HG03196 (cell line): ENCODE measurements around the gene NUP210L.

ENCODE experiments used
- ATAC-seq: cut with Tn5 transposase; IDR thresholded peaks from one replicate; pipeline ENCODE4 v1.9.1; 2021; ENCODE audit not compliant: unreplicated experiment

Gene NUP210L

DNA sequence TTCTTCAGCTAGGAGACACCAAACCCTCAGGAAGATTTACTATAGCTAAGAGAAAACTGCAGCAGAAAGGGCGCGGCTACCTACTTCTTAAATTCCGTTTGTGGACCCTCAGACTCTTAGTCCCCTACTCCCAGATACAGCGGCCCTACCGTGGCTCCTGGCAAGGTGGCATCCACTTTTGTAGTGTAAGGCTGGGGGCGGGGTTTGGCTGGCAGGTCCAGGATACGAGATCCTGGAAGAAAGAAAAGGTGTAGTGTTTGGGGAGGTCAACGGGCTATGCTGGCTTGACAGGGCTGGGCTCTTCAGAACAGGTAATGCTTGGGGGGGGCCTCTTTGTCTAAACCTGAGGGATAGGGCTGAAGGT is 186.9 kb downstream of the NUP210L start:
- no peak for ATAC-seq

DNA sequence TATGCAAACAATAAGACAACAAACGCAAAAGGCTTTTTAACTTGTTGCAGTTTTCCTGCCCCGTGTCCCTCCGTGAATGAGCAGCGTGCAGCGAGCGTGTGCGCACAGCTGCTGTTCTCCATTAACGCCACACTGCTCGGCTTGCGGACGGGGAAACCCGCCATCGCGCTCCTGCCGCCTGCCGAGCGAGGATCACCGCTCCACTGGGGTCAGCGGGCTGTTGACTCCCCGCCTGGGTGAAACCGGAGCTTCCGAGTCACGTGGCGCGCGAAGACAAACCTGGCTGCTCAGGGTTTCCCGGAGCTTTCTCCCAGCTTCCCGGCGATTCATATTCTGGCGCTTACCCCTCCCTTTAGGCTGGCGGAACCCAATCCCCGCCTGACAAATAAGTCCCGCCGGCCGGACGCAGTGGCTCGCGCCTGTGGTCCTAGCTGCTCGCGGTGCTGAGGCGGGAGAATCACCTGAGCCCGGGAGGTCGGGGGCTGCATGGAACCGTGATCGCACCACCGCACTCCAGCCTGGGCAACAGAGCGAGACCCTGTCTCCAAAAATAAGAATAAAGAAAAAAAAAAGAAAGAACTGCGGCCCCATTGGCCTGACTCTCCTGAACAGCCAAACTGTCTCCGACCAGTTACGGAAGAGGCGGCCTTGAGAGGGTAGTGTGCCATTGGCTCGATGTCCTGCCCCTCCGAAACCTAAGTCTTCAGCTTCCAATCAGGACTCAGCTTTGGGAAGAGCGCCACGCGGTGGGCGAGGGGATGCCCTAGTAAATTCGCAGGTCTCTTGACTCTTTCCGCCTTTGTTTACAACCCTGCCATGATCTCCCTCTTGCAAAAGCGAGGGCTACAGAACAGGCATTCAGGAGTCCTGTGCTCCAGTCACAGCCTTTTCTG is 187.5 kb downstream of the NUP210L start, which contains the start of gene CREB3L4:
Gene CREB3L4, plus strand, starts transcription at position 796 of the 893 bp plus-strand sequence. CDS start 624 bp downstream, outside the sequence.
- ATAC-seq, result peak; percentile 68

DNA sequence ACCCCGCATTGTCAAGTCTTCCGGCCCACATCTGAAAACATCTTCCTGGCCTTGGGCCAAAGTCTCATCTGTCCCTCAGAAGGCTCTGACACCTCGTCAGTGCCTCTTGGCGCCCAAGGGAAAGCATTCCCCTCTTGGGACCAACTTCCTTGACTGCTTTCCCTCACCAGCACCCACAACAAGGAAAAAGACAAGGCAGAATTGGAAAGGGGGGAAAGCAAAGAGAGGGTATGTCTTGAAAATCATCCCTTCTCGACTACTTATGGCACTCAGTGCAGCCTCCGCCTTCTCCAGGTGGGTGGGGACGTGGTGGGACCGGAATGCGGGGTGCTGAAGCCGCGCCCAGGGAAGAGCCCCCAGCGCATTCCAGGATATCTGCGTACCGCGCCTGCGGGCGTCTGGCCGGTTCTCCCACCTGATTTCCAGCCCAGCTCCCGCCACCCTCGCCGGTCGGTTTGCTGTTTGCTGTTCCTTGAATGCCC is 191.0 kb downstream of the NUP210L start:
- no peak for ATAC-seq

DNA sequence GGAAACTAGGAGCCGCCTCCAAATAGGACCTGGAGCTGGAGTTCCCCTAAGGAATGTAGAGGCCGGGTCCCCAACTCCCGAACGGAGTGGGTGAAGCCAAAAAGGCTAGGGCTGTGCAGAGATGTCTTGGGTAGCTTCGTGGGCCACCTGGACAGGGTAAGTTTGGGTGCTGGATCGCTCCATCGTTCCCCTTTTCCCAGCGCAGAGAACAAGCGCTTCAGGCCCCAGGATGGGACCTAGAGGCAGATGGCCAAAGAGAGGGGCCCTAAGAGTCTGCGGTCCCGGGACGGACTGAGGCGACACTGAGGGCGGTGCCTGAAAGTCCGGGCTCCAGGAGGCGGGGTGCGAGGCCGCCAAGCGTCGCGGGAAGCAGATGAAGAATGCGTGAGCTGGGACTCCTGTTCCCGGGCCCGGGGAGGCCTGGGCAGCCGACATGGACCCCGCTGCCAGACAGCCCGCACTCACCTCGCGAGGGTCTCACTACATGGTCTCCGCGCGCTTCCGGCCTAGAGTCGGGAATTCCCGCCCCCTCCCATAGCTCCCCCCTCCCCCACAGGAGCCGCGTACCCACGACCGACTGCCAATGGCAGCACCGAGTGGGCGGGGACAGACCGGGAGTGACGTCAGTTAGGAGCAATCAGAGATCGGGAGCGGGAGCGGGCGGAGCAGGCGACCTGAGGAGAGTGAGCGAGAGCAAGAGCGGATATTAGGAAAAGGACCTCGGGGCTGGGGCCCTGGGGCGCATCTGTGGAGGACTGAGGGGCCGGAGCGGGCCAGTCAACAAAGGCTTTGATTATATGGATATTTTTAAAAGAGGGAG is 191.6 kb downstream of the NUP210L start, which contains the start of gene SLC39A1:
Gene SLC39A1, minus strand, starts transcription at position 508 of the 820 bp plus-strand sequence. CDS start 822 bp downstream, outside the sequence.
- ATAC-seq, result peak; percentile 41

DNA sequence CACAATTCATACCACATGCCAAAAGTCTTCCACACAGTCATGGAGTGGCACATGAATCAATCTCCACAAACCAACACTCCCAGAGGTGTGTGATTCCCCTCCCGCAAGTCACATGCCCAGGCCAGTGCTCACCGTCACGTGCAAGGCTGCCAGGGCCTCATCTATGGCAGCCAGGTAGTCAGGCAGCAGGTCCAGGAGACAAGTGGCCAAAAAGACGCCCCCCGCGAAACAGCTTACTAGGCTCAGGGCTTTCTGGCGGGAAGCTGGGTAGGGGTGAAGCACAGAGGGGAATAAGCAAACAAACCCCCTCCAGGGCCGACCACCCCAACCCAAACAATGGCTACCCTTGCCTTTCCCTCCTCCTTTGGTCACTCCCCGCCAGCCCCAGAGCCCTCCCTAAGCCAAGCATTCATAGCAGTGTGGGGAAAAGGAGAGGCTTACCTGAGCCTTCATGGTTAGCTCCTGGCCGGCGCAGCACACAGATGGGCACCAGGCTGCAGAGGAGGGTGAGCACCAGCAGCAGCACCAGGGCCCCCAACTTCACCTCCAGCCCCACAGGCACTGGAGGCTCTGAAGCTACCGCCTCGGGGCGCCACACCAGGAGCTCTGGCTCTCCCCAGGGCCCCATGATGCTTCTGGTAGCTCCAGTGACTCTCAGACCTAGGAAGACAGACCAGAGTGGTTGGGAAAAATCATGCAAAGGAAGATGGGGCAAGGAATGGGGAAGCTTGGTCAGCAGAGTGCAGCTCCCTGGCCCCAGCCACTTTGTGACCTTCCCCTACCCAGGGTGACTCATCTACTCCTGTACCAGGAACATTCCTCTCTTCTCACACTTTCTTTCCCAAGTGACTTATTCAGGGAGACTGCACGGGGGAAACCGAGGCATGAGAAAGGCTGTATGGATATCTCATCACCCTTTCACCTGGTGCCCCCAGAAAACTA is 192.5 kb downstream of the NUP210L start:
- ATAC-seq, result no peak

DNA sequence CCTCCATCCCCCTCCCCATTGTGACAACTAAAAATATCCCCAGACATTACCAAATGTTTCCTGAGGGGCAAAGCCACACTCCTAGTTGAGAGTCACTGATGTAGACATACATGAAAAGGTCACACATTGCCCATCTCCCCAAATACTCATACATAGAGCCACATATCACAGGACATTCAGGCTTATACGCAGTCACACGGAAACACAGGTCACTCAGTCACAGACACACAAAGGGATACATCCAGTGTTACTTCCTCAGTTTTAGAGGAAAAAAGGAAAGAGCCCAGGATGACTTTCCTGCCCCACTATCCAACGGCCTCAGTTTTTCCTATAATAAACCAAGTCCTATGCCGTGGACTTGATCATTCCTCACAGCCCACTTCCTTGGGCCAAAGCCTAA is 193.5 kb downstream of the NUP210L start:
- no peak for ATAC-seq

DNA sequence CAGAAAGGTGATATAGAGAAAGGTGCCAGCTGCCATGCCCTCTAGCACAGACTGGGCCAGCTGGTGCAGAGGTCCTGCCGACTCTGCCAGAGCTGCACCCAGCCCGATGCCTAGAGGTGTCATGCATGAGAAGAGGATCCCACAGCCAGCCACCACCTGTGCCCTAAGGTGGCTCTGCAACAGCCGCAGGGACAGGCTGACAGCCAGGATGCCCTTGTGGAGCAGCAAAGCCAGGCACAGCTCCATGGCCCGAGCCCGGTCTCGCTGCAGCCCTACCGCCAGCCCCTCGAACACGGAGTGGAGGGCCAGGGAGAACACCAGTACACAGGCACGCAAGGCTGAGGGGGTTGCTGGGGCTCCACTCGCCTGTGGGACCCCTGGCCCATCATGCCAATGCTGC is 194.7 kb downstream of the NUP210L start:
- ATAC-seq, result no peak

DNA sequence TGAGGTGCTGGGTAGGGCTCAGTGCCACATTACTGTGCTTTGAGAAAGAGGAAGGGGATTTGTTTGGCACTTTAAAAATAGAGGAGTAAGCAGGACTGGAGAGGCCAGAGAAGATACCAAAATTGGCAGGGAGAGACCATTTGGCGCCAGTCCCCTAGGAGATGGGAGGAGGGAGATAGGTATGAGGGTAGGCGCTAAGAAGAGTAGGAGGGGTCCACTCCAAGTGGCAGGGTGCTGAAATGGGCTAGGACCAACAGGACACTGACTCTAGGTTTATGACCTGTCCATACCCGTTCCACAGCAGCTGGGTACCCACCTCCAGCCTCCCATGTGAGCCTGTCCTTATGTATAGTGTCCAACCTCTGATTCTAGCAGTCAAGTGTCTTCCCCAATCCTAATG is 195.4 kb downstream of the NUP210L start:
- ATAC-seq, result no peak

DNA sequence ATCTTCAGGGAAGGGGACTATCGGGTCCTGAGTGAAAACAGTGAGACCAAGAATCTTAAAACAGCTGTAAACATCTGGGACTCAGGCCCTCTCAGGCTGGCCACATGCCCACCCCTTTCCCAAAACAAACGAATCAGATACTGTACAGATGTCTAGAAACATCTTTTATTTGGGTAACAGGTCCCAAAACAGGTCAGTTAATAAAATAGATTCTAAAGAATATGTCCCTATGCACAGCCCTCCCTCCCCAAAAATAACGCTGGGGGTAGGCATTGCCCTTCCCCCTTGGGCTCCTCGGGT is 196.0 kb downstream of the NUP210L start:
- ATAC-seq, result no peak

DNA sequence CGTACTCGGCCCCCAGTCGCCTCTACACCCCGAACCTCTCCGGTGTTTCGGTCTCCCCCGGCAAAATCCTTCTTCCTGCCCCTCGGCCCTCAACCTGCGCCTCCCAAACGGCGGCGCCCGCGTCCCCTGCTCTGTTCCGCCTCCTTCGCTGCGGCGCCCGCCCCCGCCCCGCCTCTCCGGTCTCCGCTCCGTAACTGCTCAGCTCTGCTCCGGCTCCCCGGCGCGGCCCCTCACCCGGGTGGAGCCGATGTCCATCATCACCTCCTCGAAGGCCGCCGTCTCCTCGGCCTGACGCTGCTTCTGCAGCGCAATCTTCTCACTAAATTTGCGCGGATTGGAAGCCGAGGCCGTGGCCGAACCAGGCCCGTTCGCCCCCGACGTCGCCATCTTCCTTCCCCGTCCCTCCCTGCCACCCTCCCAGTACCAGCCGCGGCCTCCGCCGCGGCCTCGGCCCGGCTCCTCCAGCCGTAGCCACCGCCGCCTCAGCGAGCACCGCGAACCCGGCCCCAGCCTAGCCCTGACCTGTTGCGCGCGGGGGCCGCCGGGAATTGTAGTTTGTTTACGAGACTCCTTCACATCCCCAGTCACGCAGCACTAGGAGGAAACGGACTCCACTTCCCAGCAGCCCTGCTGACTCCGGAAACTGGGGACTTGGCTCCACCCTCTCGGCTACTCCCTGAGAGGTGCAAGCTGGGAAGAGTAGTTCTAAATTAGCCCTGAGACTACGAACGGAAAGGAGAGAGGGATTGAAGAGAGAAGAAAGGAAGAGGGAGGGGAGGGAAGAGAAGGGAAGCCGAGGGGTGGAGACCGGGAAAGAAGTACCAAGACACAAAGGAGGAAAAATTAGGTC is 196.5 kb downstream of the NUP210L start, which contains the start of gene CRTC2:
Gene CRTC2, minus strand, starts transcription at position 502 of the 850 bp plus-strand sequence. Its CDS starts 115 bp downstream, at position 387.
- ATAC-seq, result peak; percentile 78

DNA sequence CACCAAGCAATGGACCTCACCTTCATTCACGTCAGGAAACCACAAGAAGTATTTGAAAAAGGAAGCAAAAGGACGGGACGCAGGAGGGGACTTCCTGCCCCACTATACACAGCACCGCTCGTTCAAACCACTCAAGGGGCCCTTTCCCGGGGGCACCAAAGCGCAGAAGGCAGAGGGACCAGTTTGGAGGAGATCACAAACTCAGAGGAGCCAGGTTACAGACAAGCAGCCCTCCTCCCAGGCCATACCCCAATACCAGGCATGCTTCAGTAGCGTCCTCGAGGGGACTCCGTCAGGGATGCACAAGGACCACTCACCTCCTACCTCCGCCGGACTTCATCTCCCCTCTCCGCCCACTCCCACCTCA is 197.1 kb downstream of the NUP210L start:
- no peak for ATAC-seq

DNA sequence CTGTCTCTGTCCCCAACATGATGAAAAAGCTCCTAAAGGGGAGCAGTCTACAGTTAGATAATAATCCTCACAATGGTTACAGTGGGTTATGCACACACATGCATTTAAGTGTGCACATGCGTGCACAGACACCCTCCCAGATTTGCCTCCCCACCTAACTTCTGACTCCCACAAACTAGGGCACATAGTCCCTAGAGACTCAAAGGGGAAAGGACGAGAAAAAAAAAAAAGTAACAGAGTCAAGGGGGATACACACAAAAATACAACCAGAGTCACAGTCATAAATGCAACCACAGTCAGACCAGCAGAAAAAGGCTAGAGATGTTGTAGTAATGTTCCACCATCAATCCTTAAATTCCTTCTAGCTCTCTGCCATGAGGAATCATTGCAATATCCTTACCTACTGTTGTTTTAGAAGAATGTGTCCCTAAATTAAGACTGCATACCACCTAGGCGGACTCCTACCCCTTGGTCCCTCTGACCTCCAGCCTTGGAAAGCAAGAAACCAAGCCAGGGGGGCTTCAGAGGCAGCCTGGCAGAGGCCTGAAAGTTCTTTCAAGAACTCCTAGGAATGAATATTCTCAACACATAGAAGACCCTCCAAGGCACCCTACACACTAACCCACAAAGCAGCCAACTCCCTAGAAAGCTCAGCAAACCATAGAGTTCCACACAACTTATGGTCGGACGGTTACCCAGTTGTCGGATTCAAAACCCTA is 197.7 kb downstream of the NUP210L start:
- ATAC-seq, result no peak

DNA sequence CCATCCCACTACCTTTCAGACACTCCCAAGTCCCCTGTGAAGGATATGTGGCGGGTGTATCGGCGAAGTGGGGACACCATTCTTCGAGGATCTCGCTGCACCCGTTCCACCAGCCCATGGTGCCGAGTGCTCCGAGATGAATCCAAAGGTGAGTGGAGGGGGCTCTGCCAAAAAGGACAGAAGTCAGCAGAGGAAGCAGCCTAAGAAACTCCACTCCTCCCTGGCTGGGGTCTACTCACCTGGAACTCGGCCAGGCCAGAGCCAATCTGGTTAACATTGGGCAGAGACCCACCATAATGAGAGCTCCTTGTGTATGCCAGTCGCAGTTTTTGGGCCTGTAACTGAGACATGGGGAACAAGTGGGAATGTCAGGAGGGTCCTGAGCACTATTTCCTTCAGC is 200.0 kb downstream of the NUP210L start:
- ATAC-seq, result no peak

DNA sequence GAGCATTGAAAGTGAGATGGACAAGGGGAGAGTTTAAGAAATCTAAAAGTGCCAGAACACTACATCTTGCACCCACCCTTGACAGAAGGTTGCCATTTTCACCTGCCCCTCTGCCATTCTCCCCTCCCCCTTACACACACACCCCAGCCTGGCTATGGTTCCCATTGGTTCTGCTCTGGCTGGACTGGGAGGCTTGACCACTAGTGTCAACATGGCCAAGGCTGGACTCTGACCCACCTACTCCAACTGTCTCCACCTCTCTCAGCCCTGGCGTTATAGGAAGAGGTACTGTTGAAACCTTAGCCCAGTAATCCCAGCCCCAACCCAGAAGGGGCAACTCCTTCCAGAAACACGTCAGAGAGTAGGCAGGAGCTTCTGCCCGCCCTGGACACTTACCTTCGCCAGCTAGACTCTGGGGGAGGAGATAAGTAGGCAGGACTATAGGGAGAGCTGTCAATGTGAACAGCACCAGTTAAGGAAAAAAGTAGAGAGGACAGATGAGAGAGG is 201.0 kb downstream of the NUP210L start:
- ATAC-seq, result no peak

DNA sequence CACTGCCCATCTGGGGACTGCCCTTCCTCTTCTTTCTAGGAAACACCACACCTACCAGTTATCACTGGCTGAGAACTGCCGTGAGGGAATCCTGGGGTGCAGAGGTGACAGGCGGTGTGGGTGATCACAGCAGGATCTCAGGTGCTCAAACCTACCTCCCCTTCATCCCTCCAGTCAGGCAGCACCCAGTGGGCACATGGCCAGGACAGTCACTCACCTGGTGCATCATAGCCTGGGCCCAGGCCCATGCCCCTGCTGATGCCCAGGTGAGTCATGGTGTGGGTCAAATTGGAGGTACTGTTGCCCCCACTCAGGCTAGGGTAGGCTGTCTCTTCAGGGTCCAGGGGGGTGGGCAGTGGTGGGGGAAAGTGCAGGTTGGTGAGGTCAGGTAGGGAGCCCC is 203.1 kb downstream of the NUP210L start:
- no peak for ATAC-seq

DNA sequence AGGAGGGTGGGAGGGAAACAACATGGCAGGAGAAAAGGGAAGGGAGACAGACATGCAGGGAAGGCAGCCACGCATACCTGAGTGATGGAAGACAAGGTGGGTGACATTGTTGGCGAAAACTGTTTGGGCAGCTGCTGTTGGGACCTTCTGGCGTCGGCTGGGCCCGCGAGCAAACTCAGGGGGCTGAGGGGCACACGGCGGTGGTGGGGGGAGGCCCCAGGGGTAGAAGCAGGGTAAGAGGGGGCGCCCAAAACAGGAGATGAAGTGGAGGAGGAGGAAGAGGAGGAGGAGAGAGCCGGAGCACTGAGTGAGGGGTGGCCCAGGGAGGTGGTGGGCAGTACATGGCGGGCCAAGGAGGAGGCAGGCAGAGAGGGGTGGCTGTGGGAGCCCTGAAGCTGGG is 203.7 kb downstream of the NUP210L start:
- ATAC-seq, result no peak

DNA sequence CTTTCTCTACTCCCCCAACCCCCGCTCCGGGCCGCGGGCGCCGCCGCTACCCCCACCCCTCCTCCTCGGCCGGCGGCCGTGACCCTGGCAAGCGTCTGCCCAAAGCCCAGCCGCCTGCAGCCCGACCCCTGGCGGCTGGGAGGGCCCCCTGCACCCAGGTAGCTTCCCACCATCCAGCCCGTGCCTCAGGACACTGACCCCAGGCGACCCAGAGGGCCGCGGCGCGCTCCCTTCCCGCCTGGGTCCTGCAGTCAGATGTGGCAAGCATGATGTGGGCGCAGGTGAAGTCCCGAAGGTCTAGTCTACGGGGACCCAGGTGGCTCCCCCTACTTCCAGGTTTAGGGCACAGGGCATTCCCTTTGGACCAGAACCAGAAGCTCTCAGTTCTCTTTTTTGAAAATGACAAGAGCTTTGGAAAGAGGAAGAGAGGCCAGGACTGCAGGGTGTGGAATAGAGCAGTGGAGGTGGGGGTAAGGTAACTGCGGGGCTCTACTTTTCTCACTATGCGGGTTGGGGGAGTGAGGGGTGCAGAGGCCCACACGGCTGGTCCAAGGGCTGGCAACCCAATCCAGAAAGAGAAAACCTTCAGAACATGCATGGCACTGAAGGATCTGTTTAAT is 208.1 kb downstream of the NUP210L start, which contains the start of gene DENND4B:
Gene DENND4B, minus strand, starts transcription at position 97 of the 620 bp plus-strand sequence. CDS start 2,344 bp downstream, outside the sequence.
- peak; percentile 58 for ATAC-seq
